Measurements from ENCODE around the gene UCP2.
A peak's percentile ranks its signal among the peaks of the same experiment; 100 is the strongest.

The UCP2 gene

GRCh38 chr11:74019104-74019738 lies 36.6 kb upstream of the UCP2 start:
- TF ChIP-seq CTCF (IDR thresholded peaks at IDR 0.05; ENCODE audit: poor library complexity, severe bottlenecking), result no peak
- 0 out of 2 replicates have a peak, but pooled peaks cover 2% of the 10 kb centered on the region for H3K36me3 ChIP-seq (ENCODE audit: low read depth)
- H3K4me1 ChIP-seq (ENCODE audit: insufficient read depth, poor library complexity, severe bottlenecking), result no peaks in the 10 kb centered on the region
- ATAC-seq (ENCODE audit: low read depth) (no peak), DNase-seq (ENCODE audit: low spot score) (no peak)
- H3K27me3 ChIP-seq (ENCODE audit: insufficient read depth, poor library complexity, severe bottlenecking), result no peaks in the 10 kb centered on the region
- no peak overlapping the region for H3K4me3 ChIP-seq (ENCODE audit: severe bottlenecking)
- no peaks in the 10 kb centered on the region for H3K9me3 ChIP-seq (ENCODE audit: severe bottlenecking)
- H3K27ac ChIP-seq (ENCODE audit: poor library complexity, severe bottlenecking), result no peak overlapping the region

- Histone ChIP-seq H3K4me1 (ENCODE audit: insufficient read depth, poor library complexity, severe bottlenecking) (no peaks in the 10 kb centered on the region), H3K9me3 (ENCODE audit: severe bottlenecking) (no peaks in the 10 kb centered on the region), H3K4me3 (ENCODE audit: severe bottlenecking) (no peak overlapping the region), H3K27ac (ENCODE audit: poor library complexity, severe bottlenecking) (no peak overlapping the region), H3K36me3 (ENCODE audit: low read depth) (0 out of 2 replicates have a peak, but pooled peaks cover 2% of the 10 kb centered on the region), H3K27me3 (ENCODE audit: insufficient read depth, poor library complexity, severe bottlenecking) (no peaks in the 10 kb centered on the region)
- DNase-seq (ENCODE audit: low spot score) (no peak), ATAC-seq (ENCODE audit: low read depth) (peak; percentile 21; the same call in 1 of the 3 replicates)
- TF ChIP-seq CTCF (IDR thresholded peaks at IDR 0.05; ENCODE audit: poor library complexity, severe bottlenecking), result no peak
These were observed 35.8 kb upstream of the UCP2 start for GRCh38 chr11:74018331-74019005.

- Histone ChIP-seq H3K27me3 (ENCODE audit: insufficient read depth, poor library complexity, severe bottlenecking) (no peaks in the 10 kb centered on the region), H3K4me1 (ENCODE audit: insufficient read depth, poor library complexity, severe bottlenecking) (no peaks in the 10 kb centered on the region), H3K36me3 (ENCODE audit: low read depth) (0 out of 2 replicates have a peak, but pooled peaks cover 2% of the 10 kb centered on the region), H3K27ac (ENCODE audit: poor library complexity, severe bottlenecking) (no peak overlapping the region), H3K4me3 (ENCODE audit: severe bottlenecking) (no peak overlapping the region), H3K9me3 (ENCODE audit: severe bottlenecking) (no peaks in the 10 kb centered on the region)
- DNase-seq (ENCODE audit: low spot score) (no peak), ATAC-seq (ENCODE audit: low read depth) (no peak)
- no peak for TF ChIP-seq CTCF (IDR thresholded peaks at IDR 0.05; ENCODE audit: poor library complexity, severe bottlenecking)
These were observed 35.0 kb upstream of the UCP2 start for GRCh38 chr11:74017631-74018030.

GRCh38 chr11:74015919-74016684 lies 33.5 kb upstream of the UCP2 start:
- Histone ChIP-seq H3K9me3 (ENCODE audit: severe bottlenecking) (no peaks in the 10 kb centered on the region), H3K4me1 (ENCODE audit: insufficient read depth, poor library complexity, severe bottlenecking) (no peaks in the 10 kb centered on the region), H3K36me3 (ENCODE audit: low read depth) (0 out of 2 replicates have a peak, but pooled peaks cover 2% of the 10 kb centered on the region), H3K27ac (ENCODE audit: poor library complexity, severe bottlenecking) (no peak overlapping the region), H3K4me3 (ENCODE audit: severe bottlenecking) (no peak overlapping the region), H3K27me3 (ENCODE audit: insufficient read depth, poor library complexity, severe bottlenecking) (no peaks in the 10 kb centered on the region)
- DNase-seq (ENCODE audit: low spot score), result no peak
- no peak for ATAC-seq (ENCODE audit: low read depth)
- TF ChIP-seq CTCF (IDR thresholded peaks at IDR 0.05; ENCODE audit: poor library complexity, severe bottlenecking), result no peak

Data from RWPE2 (cell line).